ENCODE results near the gene TSSK6.

Gene TSSK6

DNA sequence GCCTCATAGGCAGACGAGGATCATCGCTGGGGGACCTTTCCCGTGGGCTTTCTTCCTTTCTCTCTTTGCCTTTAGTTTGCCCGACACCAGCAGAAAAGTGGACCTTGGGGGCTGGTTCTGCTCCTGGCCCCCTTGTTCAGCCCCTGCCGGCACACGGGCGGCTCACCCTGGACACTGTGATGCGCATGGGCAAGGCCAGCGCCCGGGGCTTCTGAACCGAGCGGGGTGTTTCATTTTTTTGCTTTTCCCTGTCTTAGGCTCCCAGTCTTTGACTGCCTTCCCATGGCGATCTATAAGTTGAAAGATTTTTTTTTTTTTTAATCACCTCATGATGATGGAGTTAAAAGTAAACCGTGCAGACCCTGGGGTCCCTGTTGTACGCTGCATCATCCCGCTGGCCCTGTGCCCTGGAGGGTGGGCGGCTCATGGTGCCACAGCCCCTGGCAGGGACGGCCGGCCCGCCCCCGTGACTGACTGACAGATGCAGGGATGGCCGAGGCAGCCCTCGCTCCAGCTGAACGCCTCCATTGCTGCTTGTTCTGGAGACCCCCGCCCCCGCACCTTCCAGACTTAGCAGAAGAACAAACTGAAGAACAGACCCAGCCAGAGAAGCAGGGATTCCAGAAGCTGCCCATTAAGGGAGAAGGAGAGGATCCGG, 9.6 kb downstream of the TSSK6 start:
- H3K4me2 ChIP-seq (ENCODE audit: low read depth, low read length, poor library complexity, severe bottlenecking) = no peak overlapping the region
- H3K27ac ChIP-seq (ENCODE audit: low read depth, low read length) = no peak overlapping the region
- H2AFZ ChIP-seq (ENCODE audit: low read depth, low read length, severe bottlenecking) = no peak overlapping the region
- no peaks in the 10 kb centered on the region for H3K9me3 ChIP-seq (ENCODE audit: insufficient read depth, low read length)
- TF ChIP-seq, protein P1, sequence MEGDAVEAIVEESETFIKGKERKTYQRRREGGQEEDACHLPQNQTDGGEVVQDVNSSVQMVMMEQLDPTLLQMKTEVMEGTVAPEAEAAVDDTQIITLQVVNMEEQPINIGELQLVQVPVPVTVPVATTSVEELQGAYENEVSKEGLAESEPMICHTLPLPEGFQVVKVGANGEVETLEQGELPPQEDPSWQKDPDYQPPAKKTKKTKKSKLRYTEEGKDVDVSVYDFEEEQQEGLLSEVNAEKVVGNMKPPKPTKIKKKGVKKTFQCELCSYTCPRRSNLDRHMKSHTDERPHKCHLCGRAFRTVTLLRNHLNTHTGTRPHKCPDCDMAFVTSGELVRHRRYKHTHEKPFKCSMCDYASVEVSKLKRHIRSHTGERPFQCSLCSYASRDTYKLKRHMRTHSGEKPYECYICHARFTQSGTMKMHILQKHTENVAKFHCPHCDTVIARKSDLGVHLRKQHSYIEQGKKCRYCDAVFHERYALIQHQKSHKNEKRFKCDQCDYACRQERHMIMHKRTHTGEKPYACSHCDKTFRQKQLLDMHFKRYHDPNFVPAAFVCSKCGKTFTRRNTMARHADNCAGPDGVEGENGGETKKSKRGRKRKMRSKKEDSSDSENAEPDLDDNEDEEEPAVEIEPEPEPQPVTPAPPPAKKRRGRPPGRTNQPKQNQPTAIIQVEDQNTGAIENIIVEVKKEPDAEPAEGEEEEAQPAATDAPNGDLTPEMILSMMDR (IDR thresholded peaks at IDR 0.05; ENCODE audit: insufficient read depth, low read length, poor library complexity, severe bottlenecking) = no peak
- H3K79me2 ChIP-seq (ENCODE audit: insufficient read depth, low read length) = no peaks in the 10 kb centered on the region
- 0 out of 2 replicates have a peak, but pooled peaks cover 2% of the 10 kb centered on the region for H3F3A ChIP-seq (ENCODE audit: insufficient read depth)
- H3K36me3 ChIP-seq (ENCODE audit: low read length) = peaks cover 6% of the 10 kb centered on the region
- no peaks in the 10 kb centered on the region for H4K20me1 ChIP-seq (ENCODE audit: low read depth, low read length)
- H3K4me3 ChIP-seq (ENCODE audit: insufficient read depth, low read length, poor library complexity, severe bottlenecking) = no peak overlapping the region
- no peaks in the 10 kb centered on the region for H3K9me2 ChIP-seq (replicated peaks; ENCODE audit: insufficient read depth, low read length)
- H3K27me3 ChIP-seq (ENCODE audit: low read length) = no peaks in the 10 kb centered on the region
- H3K9ac ChIP-seq (ENCODE audit: low read length) = no peak overlapping the region

DNA sequence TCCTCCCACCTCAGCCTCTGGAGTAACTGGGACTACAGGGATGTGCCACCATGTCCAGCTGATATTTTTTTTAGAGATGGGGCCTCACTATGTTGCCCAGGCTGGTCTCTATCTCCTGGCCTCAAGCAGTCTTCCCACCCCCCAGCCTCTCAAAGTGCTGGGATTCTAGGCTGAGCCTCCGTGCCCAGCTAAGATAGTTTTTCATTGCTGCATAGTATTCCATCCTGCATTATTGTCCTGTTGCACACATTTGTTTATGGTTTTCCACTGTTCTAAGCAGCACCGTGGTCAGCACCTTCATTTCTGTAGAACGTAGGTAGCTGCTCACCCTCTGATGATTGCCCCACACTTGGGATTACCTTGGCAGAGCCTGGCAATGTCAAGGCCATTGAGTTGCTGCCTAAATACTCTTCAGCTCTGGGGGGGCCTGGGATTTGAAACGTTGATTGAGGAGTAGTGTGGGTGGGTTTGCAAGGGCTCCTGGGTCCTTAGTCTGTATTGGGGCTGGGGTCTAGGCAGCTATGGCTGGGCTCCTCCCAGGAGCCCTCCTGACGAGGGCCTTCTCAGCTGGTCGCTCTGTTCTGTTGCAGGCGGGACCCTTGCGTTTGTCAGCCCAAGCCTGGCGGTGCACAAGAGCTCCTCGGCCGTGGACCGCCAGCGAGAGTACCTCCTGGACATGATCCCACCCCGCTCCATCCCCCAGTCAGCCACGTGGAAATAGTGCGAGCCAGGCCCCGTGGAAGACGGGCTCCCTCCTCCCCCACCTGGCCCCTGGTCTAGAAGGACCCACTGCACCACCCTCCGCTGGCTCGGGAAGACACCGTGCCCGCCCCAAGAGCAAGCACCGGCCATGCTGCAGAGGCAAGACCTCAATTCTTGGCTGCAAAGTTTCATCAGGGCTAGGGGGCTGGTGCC, 10.3 kb downstream of the TSSK6 start:
- H3K4me3 ChIP-seq (ENCODE audit: insufficient read depth, low read length, poor library complexity, severe bottlenecking) = no peak overlapping the region
- no peak for TF ChIP-seq EZH2phosphoT487 (conservative IDR thresholded peaks at IDR 0.05; ENCODE audit: low read length)
- no peaks in the 10 kb centered on the region for H3K9me2 ChIP-seq (replicated peaks; ENCODE audit: insufficient read depth, low read length)
- 0 out of 2 replicates have a peak, but pooled peaks cover 2% of the 10 kb centered on the region for H3F3A ChIP-seq (ENCODE audit: insufficient read depth)
- H2AFZ ChIP-seq (ENCODE audit: low read depth, low read length, severe bottlenecking) = no peak overlapping the region
- H3K27me3 ChIP-seq (ENCODE audit: low read length) = no peaks in the 10 kb centered on the region
- no peaks in the 10 kb centered on the region for H4K20me1 ChIP-seq (ENCODE audit: low read depth, low read length)
- H3K4me2 ChIP-seq (ENCODE audit: low read depth, low read length, poor library complexity, severe bottlenecking) = no peak overlapping the region
- H3K36me3 ChIP-seq (ENCODE audit: low read length) = peaks cover 6% of the 10 kb centered on the region
- H3K27ac ChIP-seq (ENCODE audit: low read depth, low read length) = no peak overlapping the region
- no peak overlapping the region for H3K9ac ChIP-seq (ENCODE audit: low read length)
- no peaks in the 10 kb centered on the region for H3K9me3 ChIP-seq (ENCODE audit: insufficient read depth, low read length)
- no peaks in the 10 kb centered on the region for H3K79me2 ChIP-seq (ENCODE audit: insufficient read depth, low read length)

DNA sequence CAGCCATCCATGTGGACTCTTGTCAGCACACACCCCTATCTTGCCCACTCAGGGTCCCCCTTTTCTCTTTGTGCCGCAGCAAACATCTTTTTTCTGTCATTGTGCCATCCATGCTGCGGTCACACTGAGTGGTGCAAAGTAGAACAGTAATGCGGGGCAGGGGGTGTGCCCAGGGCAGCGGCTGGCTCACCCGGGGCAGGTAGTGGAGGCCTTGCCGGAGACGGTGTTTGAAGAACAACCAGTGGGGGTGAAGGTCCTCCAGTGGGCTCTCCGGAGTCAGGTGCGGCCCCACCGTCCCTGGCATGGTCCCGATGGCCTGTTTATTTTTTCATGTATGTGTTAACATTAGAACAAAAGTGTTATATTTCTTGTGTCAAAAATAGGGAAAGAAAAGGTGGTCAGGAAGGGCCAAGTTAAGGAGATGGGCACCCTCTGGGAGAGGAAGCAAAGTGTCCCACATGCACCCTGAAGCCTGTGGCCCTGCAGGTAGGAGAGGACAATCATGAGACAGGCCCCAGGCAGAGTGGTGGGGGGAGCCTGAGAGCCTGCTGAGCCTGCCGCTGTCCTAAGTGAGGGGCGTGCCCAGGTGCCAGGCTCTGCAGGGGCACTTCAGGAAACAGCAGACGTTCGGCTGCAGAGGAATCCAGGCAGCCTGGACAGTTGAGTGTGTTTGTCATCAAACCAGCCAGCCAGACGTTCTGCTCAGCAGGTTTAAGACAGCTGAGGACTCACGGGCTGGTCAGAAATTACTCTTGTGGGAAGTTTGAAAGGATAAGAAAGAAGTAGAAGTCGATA, 12.3 kb downstream of the TSSK6 start:
- Histone ChIP-seq H3K9me2 (replicated peaks; ENCODE audit: insufficient read depth, low read length) (no peaks in the 10 kb centered on the region), H3K27me3 (ENCODE audit: low read length) (no peaks in the 10 kb centered on the region), H3K36me3 (ENCODE audit: low read length) (peaks cover 6% of the 10 kb centered on the region), H3K9me3 (ENCODE audit: insufficient read depth, low read length) (no peaks in the 10 kb centered on the region), H3K9ac (ENCODE audit: low read length) (no peak overlapping the region), H3K4me2 (ENCODE audit: low read depth, low read length, poor library complexity, severe bottlenecking) (no peak overlapping the region), H3K4me3 (ENCODE audit: insufficient read depth, low read length, poor library complexity, severe bottlenecking) (no peak overlapping the region), H2AFZ (ENCODE audit: low read depth, low read length, severe bottlenecking) (no peak overlapping the region), H3K79me2 (ENCODE audit: insufficient read depth, low read length) (no peaks in the 10 kb centered on the region), H4K20me1 (ENCODE audit: low read depth, low read length) (no peaks in the 10 kb centered on the region), H3F3A (ENCODE audit: insufficient read depth) (no peaks in the 10 kb centered on the region), H3K27ac (ENCODE audit: low read depth, low read length) (no peak overlapping the region)
- no peak for TF ChIP-seq EZH2phosphoT487 (conservative IDR thresholded peaks at IDR 0.05; ENCODE audit: low read length)
- TF ChIP-seq, protein P1 (IDR thresholded peaks at IDR 0.05; ENCODE audit: insufficient read depth, low read length, poor library complexity, severe bottlenecking) = no peak

All from SU-DHL-6 (cell line).